Upper lobe of left lung (tissue), 4 donors: ENCODE results near the gene PLXNA4.

Experiments
- CTCF ChIP-seq, 6 experiments: fragments of 450-650 bp in 4 of 6; fragments of 200-600 bp in 2 of 6; sonication (generic) in 2 of 6; IDR thresholded peaks; one replicate each; pipeline ENCODE4 v1.5.1; 2016 to 2019; ENCODE audit warnings: antibody characterized with exemption in 6 of 6
- POLR2A ChIP-seq, 4 donors: fragments of 450-650 bp; IDR thresholded peaks; one replicate each; pipeline ENCODE4 v1.5.1; 2016 to 2017; ENCODE audit warnings: antibody characterized with exemption in 4 of 4, mild to moderate bottlenecking in 2 of 4

GRCh38 chr7:132290021-132290420 lies 286.2 kb downstream of the PLXNA4 start:
- TF ChIP-seq CTCF (IDR thresholded peaks at IDR 0.05) (no peak), POLR2A (IDR thresholded peaks at IDR 0.05) (no peak)
